Choroid plexus epithelial cell (primary cell): ENCODE measurements around the gene VAV2.

Source experiments
- DNase-seq: peaks from one replicate; pipeline ENCODE4 v3.0.0-alpha.2; 2010; ENCODE audit warnings: low read depth
- H3K4me3 ChIP-seq: 2 replicates; pipeline ENCODE4 v1.5.1; 2011; ENCODE audit warnings: low read depth, mild to moderate bottlenecking, control low read depth, low read length, moderate library complexity
- CTCF ChIP-seq: conservative IDR thresholded peaks from 2 replicates; pipeline ENCODE4 v1.5.1; 2011; ENCODE audit warnings: low read depth, mild to moderate bottlenecking, control low read depth, inconsistent platforms, low read length, moderate library complexity

VAV2 gene

DNA sequence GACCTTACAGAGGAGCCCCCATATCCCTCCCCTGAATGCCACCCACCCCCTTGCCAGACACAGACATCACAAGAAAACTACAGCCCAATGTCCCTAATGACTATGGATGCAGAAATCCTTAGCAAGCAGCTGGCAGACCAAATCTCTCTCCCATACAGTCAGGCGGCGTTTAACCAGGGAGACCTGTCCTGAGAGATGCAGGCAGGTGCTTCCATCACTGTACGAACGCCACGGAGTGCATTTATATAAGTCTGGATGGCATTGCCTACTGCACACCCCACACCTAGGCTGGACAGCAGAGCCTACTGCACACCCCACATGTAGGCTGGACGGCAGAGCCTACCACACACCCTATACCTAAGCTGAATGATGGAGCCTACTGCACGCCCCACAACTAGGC is 219.5 kb downstream of the VAV2 start:
- DNase-seq = no peak
- TF ChIP-seq CTCF = no peak
- no peak overlapping the region for H3K4me3 ChIP-seq

- no peak overlapping the region for H3K4me3 ChIP-seq
- DNase-seq = no peak
- TF ChIP-seq CTCF = no peak
Observed at GRCh38 chr9:133771486-133772482, 220.3 kb downstream of the VAV2 start.

DNA sequence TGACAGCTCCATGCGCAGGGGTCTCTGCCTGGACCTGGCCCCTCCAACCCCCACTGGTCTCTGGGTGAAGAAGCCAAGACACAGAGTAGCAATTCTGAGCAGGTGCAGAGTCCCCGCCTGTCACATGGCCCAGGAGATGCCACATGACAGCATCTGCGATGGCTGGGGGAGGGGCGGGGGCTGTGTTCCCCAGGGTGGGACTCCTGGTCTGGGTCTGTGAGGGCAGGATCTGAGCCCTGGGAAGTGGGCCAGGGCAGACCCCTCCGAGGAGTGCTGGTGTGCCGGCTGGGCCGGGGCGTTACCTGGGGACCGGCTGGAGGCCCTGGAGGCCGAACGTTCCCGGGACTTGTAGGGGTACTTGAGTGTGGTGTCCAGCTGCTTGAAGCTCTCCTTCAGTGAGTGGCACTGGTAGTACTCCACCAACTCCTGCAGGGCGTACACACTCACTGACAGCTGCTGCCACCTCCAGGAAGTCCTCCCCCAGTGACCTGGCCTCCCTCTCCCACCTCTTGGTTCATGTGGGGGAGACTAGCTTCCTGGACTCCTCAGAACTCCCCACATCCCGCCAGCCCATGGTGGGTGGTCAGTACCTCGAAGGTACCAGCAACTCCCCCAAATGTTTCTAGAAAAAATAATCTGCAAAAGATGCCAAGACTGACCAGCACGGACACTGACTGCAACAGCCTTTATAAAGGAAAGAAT is 221.9 kb downstream of the VAV2 start:
- no peak for TF ChIP-seq CTCF
- H3K4me3 ChIP-seq = no peak overlapping the region
- no peak for DNase-seq

GRCh38 chr9:133769511-133770075 is 222.5 kb downstream of the VAV2 start:
- H3K4me3 ChIP-seq = no peak overlapping the region
- no peak for TF ChIP-seq CTCF
- no peak for DNase-seq

DNA sequence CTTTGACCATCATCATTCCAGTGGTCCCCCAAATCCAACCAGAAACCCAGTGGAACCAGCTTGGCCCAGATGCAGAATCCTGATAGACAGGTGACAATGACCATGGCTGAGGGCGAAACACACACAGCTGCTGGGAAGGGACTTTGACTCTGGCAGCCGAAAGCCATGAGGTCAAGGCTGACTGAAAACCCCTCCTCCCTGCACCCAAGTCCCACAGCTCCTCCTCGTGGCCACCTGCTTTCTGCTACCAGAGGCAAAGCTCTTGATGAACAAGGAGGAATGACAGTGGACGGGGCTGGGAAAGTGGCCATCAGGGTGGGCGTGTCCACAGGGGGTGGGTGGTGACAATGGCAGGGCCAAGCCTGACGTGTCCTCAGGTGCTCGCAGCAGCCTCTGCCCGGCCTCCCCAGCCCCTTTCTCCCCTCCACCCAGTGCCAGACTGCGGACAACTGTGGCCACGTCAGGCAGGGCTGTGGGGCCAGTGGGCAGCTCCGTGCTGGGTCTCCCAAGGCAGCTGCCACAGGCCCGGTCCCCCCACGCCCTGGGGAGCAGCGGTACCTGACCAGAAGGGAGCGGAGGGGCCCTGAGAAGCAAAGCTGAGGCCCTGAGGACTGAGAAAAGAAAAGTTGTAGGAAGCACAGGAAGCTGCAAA is 223.1 kb downstream of the VAV2 start:
- TF ChIP-seq CTCF = peak; percentile 50
- no peak overlapping the region for H3K4me3 ChIP-seq
- peak; percentile 13 for DNase-seq

DNA sequence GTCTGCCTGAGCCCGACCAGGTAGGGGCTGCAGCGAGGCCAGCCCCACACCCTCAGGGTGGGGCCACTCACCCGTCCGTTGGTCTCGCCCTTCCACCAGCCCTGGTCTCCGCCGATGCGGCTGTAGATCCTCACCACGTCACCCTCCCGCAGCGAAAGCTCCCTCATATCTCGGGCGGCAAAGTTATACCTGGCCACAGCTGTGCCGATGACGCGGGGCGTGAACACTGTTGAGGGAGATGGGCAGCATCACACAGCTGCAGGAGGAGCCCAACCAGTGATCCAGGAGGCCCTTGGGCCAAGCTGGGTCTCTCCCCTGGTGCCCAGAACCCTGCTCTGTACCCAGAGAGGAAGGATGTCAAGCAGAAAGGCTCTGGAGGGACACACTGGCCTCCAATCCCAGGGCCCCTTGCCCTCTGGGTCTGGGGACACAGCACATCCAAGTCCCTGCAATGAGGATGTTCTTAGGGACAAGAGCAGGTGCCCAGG is 223.7 kb downstream of the VAV2 start:
- DNase-seq = no peak
- no peak overlapping the region for H3K4me3 ChIP-seq

More for the DNA sequence above, 223.7 kb downstream of the VAV2 start:
- TF ChIP-seq CTCF = no peak
